AG04449 (cell line): ENCODE results near the gene GNAO1.

Experiments used
- CTCF ChIA-PET: fragments of 350-600 bp; formaldehyde crosslinking; extraction: SDS; loops from one replicate; lab custom pipeline; 2021; ENCODE audit warnings: antibody characterized with exemption; lab: Yijun Ruan, JAX
- POLR2A ChIA-PET: fragments of 400-600, 350-600 bp; formaldehyde crosslinking; extraction: SDS; loops from one replicate; lab custom pipeline; 2020; ENCODE audit warnings: antibody characterized with exemption, inconsistent platforms; lab: Yijun Ruan, JAX
- DNase-seq: peaks from one replicate; pipeline ENCODE4 v3.0.0-alpha.2; 2010; ENCODE audit warnings: low read depth, low spot score
- H3K4me3 ChIP-seq: 2 replicates; pipeline ENCODE4 v1.5.1; 2011; ENCODE audit warnings: low read depth, mild to moderate bottlenecking, control low read depth, low read length
- CTCF ChIP-seq: IDR thresholded peaks from one replicate; pipeline ENCODE4 v1.5.1; 2011; ENCODE audit warnings: mild to moderate bottlenecking, moderate library complexity, low read length, control low read depth, inconsistent platforms; ENCODE audit not compliant: insufficient read depth; ENCODE audit errors: missing control alignments

The GNAO1 gene

GRCh38 chr16:56305956-56306565 lies 114.8 kb downstream of the GNAO1 start:
- H3K4me3 ChIP-seq: no peak overlapping the region
- ChIA-PET CTCF (interaction anchor here (1.4 to 8.7 kb wide), 3 partner anchors 14 to 362 kb away, joined by 4 to 74 read pairs (median 9); no protein-coding TSS in a partner anchor), POLR2A (no interaction called here)
- no peak for TF ChIP-seq CTCF
- no peak for DNase-seq

DNA sequence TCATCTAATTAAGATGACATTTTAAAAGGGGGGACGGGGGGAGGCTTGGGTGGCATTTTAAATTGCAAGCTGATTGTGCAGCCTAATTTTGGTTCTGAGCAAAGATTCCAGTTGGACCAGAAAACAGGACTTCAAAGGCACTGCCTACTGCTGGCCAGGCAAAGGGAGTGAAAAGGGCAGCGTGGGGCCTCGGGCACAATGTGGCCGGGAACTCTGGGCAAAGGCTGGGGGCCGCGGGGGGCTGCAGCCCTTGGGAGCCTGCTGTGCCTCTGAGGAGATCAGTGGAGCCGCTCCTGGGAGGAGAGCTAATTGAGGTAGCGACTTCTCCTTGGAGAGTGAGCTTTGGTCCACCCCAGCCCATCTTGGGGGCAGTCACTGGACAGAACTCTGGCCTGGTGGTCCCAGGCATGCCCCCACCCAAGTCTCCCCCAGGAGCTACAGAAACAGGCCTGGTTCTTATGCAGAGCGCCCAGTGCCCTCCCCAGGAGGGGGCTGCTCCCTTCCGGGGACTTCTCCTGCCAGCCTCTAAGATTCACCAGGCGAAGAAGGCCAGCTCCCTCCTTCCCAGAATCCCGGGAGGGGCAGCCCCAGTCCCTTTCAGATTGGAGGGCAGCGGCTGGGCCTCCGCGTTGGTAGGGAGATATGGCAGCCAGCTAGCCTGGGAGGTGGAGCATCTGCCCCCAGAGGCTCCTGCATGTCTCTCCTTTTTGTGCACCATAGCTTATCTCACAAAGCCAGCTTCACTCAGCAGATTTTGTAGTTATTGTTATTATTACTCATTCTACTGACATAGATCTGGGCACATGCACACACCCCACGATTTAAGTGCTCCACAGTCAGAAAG lies 115.6 kb downstream of the GNAO1 start:
- no peak overlapping the region for H3K4me3 ChIP-seq
- no peak for DNase-seq
- TF ChIP-seq CTCF: no peak
- CTCF ChIA-PET: interaction anchor here (1.3 to 8.7 kb wide), 4 partner anchors 9 to 363 kb away, joined by 3 to 74 read pairs (median 6); no protein-coding TSS in a partner anchor
- POLR2A ChIA-PET: no interaction called here

- TF ChIP-seq CTCF: no peak
- CTCF ChIA-PET: interaction anchor here (1.3 to 8.7 kb wide), 3 partner anchors 8 to 38 kb away, joined by 3 to 74 read pairs (median 4); no protein-coding TSS in a partner anchor
- no peak for DNase-seq
- POLR2A ChIA-PET: no interaction called here
- no peak overlapping the region for H3K4me3 ChIP-seq
Observed at GRCh38 chr16:56307534-56307873, 116.2 kb downstream of the GNAO1 start.

- H3K4me3 ChIP-seq: no peak overlapping the region
- no peak for DNase-seq
- ChIA-PET CTCF (interaction anchor here (2.5 kb wide), 1 partner anchor 9 kb away, joined by 15 read pairs; no protein-coding TSS in a partner anchor), POLR2A (no interaction called here)
- no peak for TF ChIP-seq CTCF
Observed at GRCh38 chr16:56309008-56309407, 117.7 kb downstream of the GNAO1 start.

- POLR2A ChIA-PET: no interaction called here
- TF ChIP-seq CTCF: no peak
- no peak for DNase-seq
- no peak overlapping the region for H3K4me3 ChIP-seq
- CTCF ChIA-PET: interaction anchor here (1.0 to 2.5 kb wide), 4 partner anchors 8 to 21 kb away, joined by 3 to 15 read pairs (median 4); no protein-coding TSS in a partner anchor
Observed at GRCh38 chr16:56310690-56311089, 119.4 kb downstream of the GNAO1 start.
